HL-60/S4 treated with phorbol 12-myristate 13-acetate at 8.2 ng/mL for 4 days and 3 days (cell line): ENCODE data around the gene ANTXR1.

Experiments used
- in situ Hi-C: fragments of 300-500 bp; cut with MboI; formaldehyde crosslinking; loops from 2 replicates; pipeline ENCODE4 v1.15.0; 2022; ENCODE audit warnings: low sequenced_read_pairs

Gene ANTXR1

DNA sequence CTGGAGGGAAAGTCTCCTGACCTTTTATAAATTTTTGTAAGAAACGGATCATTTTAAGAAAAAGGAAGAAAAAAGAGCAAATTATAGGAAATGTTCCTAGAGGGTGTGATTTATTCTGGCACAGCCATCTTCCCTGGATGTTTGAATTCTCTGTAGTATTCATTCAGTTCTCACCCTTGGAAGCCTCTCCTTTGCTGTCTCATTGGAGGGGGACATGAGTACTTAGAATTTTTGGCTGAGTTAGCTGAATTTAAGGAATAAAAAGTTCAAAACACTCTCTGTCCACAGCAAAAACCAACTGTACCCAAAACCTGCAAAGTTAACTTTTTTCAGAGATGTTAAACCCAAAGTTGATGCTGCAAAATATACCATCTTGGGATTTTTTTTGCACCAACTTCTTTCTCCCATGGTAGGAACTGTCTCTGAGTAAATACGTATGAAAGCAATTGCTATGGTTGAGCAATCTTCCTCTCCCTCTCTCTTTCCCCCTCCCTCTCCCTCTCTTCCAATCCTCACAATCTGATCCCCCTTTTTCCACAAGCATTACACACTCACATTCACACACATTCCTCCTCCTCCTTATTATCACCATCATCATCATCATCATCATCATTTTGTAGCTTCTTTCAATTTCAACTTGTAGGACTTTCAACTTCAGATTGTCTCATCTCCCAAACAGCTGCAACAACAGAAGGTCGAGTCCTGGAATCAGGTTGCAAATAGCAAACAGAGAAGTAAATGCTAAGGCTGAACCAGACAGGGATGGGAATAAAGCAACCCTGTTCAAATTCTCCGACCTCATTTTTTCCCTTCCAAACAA lies 190.4 kb downstream of the ANTXR1 start:
- in situ Hi-C loops: no loop called here

GRCh38 chr2:69204654-69205053 lies 191.7 kb downstream of the ANTXR1 start:
- in situ Hi-C loops: no loop called here

DNA sequence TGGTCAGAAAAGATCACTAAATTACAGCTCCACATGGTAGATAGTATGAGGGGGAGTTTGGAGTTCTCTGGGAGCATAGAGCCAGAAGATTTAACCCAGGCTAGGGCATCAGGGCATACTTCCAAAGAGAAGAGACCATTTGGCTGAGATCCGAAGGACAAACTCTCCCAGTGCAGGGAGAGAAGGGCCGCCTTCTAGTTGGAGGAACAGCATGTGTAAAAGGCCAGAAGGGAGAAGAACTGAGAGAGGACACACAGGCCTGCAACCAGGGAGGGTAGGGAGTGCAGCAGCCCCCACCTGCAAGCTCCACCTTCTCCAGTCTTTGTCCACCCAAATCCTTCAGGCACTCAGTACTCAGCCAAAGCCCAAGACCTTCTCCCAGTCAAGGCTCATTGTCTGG lies 192.1 kb downstream of the ANTXR1 start:
- in situ Hi-C loops: no loop called here

DNA sequence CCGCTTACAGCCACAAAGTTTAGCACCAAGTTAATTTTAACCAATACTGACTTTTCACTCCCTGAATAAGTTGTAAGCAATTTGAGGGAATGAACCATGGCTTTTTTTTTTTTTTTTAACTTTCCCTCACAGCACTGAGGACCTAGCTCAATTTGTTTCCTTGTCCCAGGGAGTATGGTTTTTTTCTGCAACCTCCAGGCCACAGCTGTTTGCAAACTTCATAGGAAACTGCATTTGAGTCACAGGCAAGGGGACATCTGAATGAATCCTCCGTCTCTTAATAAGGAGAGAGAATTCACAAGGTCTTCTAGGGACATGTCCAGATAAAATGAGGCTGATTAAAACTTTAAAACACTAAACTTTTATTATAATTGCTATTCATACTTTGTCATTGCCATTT lies 192.5 kb downstream of the ANTXR1 start:
- in situ Hi-C loops: no loop called here

GRCh38 chr2:69208023-69208595 lies 195.1 kb downstream of the ANTXR1 start:
- in situ Hi-C loops: no loop called here

- in situ Hi-C loops: no loop called here
Observed at GRCh38 chr2:69209482-69209881, 196.5 kb downstream of the ANTXR1 start.

DNA sequence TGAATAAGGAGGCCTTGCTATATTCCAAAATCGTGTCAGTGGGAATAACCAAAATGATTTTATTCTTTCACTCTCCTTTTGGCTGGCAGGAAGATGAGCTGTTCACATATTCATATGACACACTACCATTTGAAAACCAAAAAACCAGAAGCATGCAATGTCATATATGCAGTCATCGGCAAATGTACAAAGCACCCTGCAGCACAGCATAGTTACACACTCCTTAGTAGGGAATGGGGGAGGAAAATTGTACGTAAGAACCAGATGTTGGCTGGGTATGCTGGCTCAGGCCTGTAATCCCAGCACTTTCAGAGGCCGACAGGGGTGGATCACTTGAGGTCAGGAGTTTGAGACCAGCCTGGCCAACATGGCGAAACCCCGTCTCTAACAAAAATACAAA lies 197.4 kb downstream of the ANTXR1 start:
- in situ Hi-C loops: no loop called here

GRCh38 chr2:69211048-69211447 lies 198.1 kb downstream of the ANTXR1 start:
- in situ Hi-C loops: no loop called here

GRCh38 chr2:69211686-69212085 lies 198.7 kb downstream of the ANTXR1 start:
- in situ Hi-C loops: no loop called here

DNA sequence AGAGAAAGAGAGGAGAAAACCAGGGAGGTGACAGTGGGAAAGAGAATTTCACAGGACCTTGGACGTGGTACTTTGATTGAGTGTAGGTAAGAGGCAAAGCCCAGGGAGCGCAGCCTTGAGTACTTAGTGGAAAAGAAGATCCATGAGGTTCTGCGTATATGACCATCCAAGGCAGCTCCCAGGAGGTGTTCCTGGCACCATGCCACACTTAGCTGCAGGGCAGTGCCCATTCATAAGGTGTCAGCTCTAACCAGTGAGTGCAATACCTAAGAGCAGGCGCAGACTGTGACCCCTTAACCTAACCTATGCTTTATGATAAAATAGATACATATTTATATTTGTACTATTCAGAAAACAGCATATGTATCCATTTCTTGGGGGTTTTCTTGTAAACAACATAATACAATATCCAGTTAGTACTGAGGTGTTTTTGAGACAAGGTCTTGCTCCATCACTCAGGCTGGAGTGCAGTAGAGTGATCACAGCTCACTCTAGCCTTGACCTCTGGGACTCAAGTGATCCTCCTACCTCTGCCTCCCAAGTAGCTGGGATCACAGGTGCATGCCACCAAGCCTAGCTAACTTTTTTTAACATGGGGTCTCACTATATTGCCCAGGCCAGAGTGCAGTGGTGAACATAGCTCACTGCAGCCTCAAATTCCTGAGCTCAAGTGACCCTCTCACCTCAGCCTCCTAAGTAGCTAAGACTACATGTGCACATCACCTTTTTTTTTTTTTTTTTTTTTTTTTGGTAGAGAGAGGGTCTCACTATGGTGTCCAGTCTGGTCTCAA lies 199.5 kb downstream of the ANTXR1 start:
- in situ Hi-C loops: no loop called here

DNA sequence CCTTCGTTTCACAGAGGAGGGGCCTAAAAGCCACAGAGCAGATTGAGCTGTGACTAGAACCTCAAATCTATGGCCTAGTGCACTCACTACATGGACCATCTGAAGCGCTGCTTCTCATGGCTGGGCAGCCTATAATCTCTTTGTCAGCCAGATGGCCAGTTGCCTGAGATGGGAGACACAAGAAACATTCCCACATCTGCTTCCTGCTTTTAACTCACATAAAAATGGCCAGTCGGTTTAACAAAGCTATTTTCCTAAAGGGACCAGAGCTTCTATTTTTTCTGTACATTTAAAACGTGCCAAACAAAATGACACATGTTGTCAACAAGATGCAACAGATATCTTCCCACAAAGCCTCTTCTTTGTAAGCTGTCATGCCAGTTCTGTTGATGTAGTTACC lies 200.2 kb downstream of the ANTXR1 start:
- in situ Hi-C loops: no loop called here

DNA sequence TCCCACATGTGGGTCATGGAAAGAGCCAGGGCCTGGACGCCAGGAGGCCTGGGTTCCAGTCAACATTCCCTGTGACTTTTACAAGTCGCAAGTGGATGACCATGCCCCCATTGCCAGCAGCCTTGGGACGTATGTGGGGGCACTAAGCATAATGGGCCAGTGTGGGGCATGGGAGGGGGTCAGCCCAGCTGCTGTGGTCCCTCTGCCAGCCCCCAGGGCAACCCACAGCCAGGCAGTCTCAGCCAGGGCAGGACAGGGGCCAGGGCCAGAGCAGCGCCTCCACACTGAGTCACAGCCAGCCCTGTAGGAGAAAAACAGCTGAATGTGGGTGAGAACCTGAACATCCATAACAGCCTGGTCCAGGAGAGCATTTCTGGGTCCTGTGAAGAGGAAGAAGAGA lies 200.8 kb downstream of the ANTXR1 start:
- in situ Hi-C loops: no loop called here

- in situ Hi-C loops: no loop called here
Observed at GRCh38 chr2:69214898-69215297, 201.9 kb downstream of the ANTXR1 start.

GRCh38 chr2:69216535-69217332 lies 203.8 kb downstream of the ANTXR1 start:
- in situ Hi-C loops: no loop called here

- in situ Hi-C loops: no loop called here
Observed at GRCh38 chr2:69217333-69218080, 204.5 kb downstream of the ANTXR1 start.

DNA sequence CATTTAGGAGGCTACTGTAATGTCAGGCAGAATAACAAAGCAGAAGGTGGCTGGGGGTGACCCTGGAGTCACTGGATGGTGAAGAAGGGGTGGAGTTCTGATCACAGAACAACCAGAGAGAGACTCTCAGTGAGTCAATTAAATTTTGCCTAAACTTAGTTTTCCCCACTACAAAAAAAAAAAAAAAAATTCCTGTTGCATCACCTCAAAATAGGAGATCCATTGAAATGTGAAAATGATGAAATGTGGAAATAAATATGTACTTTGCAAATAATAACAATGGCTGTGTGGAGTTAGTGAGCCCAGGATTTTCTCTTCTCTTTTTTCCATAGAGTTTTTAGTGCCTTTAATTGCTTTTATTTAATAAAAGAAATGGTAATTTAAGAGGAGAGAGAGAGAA lies 208.5 kb downstream of the ANTXR1 start:
- in situ Hi-C loops: no loop called here

GRCh38 chr2:69221960-69222751 lies 209.2 kb downstream of the ANTXR1 start:
- in situ Hi-C loops: no loop called here

DNA sequence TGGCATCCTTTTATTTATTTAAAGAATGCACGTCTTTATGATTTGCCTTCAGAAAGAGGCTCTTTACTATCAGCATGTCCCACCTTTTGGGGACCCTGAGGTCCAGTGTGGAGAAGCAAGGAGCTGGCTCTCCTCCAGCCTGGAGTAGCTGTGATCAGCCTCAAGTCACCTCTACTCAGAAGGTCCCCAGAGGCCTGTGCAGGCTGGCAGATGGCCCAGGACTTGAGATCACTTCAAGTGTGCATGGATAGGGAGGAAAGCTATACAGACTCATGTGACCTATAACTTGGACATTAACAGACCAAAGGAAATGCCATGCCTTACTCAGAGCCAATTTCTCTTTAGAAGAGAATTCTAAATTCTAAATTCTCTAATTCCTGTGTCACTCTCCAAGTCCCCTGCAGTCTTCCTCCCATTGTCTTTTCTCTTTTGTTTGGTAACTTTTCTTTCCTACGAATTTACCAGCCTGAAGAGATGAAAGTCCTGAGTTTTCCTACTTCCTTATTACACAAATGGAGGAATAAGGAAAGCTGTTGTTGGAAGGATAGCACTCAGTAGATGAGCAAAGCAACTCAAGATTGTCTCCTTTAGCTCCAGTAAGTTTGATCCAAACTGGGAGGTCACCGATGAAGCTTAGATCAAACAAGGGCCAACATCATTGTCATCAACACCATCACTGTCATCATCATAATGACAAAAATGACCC lies 210.1 kb downstream of the ANTXR1 start:
- in situ Hi-C loops: no loop called here
